Sigmoid colon (tissue), 4 donors: ENCODE measurements around the gene UBXN10.

Experiments
- EP300 ChIP-seq, 4 donors: sonication (generic); formaldehyde crosslinking; IDR thresholded peaks; one replicate each; pipeline ENCODE4 v1.6.1; 2017; ENCODE audit warnings: antibody characterized with exemption in 4 of 4
- TF ChIP-seq, protein P1 (sequence below), 4 experiments: fragments of 450-650 bp in 3 of 4; fragments of 200-600 bp in 1 of 4; IDR thresholded peaks; one replicate each; pipeline ENCODE4 v1.5.1; 2016 to 2019; ENCODE audit warnings: antibody characterized with exemption in 4 of 4, mild to moderate bottlenecking in 3 of 4, moderate library complexity in 2 of 4

DNA sequence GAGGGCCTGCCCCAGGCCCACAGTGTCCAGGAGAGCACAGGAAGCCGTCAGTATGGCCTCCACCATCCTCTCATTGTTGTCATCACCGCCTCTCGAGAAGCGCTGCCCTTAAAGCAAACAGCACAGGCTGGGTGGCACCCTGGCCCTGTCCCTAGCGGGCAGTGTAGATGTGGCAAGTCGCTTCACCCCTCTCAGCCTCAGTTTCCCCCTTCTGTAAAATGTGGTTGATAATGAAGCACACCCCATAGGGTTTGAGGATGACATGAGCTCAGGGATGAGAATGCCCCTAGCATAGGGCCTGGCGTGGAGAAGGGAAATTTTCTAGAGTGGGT, 33.3 kb upstream of the UBXN10 start:
- TF ChIP-seq, protein P1, sequence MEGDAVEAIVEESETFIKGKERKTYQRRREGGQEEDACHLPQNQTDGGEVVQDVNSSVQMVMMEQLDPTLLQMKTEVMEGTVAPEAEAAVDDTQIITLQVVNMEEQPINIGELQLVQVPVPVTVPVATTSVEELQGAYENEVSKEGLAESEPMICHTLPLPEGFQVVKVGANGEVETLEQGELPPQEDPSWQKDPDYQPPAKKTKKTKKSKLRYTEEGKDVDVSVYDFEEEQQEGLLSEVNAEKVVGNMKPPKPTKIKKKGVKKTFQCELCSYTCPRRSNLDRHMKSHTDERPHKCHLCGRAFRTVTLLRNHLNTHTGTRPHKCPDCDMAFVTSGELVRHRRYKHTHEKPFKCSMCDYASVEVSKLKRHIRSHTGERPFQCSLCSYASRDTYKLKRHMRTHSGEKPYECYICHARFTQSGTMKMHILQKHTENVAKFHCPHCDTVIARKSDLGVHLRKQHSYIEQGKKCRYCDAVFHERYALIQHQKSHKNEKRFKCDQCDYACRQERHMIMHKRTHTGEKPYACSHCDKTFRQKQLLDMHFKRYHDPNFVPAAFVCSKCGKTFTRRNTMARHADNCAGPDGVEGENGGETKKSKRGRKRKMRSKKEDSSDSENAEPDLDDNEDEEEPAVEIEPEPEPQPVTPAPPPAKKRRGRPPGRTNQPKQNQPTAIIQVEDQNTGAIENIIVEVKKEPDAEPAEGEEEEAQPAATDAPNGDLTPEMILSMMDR (IDR thresholded peaks at IDR 0.05): peak in 1 of 4 experiments; percentile 5
- TF ChIP-seq EP300 (IDR thresholded peaks at IDR 0.05): no peak
